Lower leg skin (tissue), 4 donors: Measurements from ENCODE around the gene ITGA11. TPM values are rescaled to one million over a fixed set of nuclear protein-coding genes. Genes with fewer than 3 reads are reported as not detected.

Experiments used
- DNase-seq, 2 donors: peaks; one replicate each; pipeline ENCODE4 v3.0.0-alpha.2; 2019; ENCODE audit warnings: low spot score in 2 of 2
- H3K4me3 ChIP-seq: fragments of 200-600 bp; sonication (generic); 2 replicates; pipeline ENCODE4 v1.5.1; 2017; ENCODE audit warnings: mild to moderate bottlenecking, low read depth; ENCODE audit not compliant: poor library complexity, severe bottlenecking
- POLR2A ChIP-seq, 2 donors: fragments of 450-650 bp; IDR thresholded peaks; one replicate each; pipeline ENCODE4 v1.6.1; 2016 to 2017; ENCODE audit warnings: antibody characterized with exemption in 2 of 2, mild to moderate bottlenecking in 1 of 2, moderate library complexity in 1 of 2
- WGBS, 2 donors: methylation state at CpG; one replicate each; pipeline ENCODE4 v1.1.5; 2018; 5-methylcytosine and 5-hydroxymethylcytosine counted together
- intact Hi-C: fragments of 100-400 bp; cut with DNase I; formaldehyde crosslinking; loops from one replicate; pipeline ENCODE4 v1.15.0; 2023; ENCODE audit warnings: low total_unique reads
- total RNA-seq, 4 donors: library from RNA; depleted of rRNA; stranded (reverse); fragments of >200 nt; gene quantifications; one replicate each; pipeline ENCODE4 v1.1.0, GENCODE V29; 2016
- TF ChIP-seq, protein P1 (sequence below), 3 donors: fragments of 450-650 bp; IDR thresholded peaks; one replicate each; pipeline ENCODE4 v1.5.1; 2016; ENCODE audit warnings: antibody characterized with exemption in 3 of 3, mild to moderate bottlenecking in 3 of 3, moderate library complexity in 2 of 3

The ITGA11 gene
- total RNA-seq, 4 donors from 2014 or later = 0.51 to 3.5 (median 2.0) TPM

DNA sequence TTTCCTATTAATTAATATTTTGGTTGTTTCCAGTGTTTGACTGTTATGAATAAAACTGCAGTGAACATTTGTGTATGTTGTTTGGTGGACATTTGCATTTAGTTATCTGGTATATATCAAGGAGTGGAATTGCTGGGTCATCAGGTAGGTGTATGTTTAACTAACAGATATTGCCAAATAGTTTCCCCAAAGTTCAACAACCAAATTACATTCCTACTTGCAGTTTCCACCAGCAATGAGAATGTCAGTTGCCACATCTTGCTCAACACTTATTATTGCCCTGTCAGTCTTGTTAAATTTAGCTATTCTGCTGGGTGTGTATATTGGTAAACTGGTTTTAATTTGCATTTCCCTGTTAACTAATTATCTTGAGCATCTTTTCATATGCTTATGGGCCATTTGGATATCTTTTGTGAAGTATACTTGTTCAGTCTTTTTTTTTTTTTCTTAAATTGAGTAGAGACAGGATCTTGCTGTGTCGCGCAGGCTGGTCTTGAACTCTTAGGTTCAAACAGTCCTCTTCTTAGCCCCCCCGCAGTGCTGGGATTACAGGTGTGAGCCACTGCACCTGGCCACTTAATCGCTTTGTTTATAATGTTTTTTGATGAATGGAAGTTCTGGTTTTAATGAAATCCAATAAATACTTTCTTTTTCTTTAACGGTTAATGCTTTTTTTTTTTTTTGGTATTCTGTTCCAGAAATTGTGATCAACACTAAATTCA lies 146.5 kb downstream of the ITGA11 start:
- WGBS, 2 donors = 73 to 82% methylated on average over 5 of the region's 5 CpGs
- intact Hi-C loops = no loop called here
- DNase-seq = no peak
- TF ChIP-seq, protein P1, sequence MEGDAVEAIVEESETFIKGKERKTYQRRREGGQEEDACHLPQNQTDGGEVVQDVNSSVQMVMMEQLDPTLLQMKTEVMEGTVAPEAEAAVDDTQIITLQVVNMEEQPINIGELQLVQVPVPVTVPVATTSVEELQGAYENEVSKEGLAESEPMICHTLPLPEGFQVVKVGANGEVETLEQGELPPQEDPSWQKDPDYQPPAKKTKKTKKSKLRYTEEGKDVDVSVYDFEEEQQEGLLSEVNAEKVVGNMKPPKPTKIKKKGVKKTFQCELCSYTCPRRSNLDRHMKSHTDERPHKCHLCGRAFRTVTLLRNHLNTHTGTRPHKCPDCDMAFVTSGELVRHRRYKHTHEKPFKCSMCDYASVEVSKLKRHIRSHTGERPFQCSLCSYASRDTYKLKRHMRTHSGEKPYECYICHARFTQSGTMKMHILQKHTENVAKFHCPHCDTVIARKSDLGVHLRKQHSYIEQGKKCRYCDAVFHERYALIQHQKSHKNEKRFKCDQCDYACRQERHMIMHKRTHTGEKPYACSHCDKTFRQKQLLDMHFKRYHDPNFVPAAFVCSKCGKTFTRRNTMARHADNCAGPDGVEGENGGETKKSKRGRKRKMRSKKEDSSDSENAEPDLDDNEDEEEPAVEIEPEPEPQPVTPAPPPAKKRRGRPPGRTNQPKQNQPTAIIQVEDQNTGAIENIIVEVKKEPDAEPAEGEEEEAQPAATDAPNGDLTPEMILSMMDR (IDR thresholded peaks at IDR 0.05) = no peak
- TF ChIP-seq POLR2A (IDR thresholded peaks at IDR 0.05) = no peak
- no peak overlapping the region for H3K4me3 ChIP-seq

DNA sequence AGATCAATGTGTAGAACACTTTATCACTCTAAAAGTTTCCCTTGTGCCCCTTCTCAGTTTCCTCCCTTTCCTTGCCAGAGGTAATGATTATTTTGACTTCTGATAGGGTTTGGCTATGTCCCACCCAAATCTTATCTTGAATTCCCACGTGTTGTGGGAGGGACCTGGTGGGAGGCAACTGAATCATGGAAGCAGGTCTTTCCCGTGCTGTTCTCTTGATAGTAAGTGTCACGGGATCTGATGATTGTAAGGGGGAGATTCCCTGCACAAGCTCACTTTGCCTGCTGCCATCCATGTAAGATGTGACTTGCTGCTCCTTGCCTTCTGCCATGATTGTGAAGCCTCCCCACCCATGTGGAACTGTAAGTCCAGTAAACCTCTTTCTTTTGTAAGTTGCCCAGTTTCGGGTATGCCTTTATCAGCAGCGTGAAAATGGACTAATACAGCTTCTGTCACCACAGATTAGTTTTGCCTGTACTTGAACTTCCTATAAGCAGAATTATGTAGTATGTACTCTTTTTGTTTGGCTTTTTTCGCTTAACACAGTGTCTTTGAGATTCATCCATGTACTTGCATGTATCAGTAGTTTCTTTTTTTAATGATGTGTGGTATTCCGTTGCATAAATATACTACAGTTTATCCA lies 147.2 kb downstream of the ITGA11 start:
- no peak for TF ChIP-seq POLR2A (IDR thresholded peaks at IDR 0.05)
- TF ChIP-seq, protein P1 (IDR thresholded peaks at IDR 0.05) = no peak
- no peak overlapping the region for H3K4me3 ChIP-seq

DNA sequence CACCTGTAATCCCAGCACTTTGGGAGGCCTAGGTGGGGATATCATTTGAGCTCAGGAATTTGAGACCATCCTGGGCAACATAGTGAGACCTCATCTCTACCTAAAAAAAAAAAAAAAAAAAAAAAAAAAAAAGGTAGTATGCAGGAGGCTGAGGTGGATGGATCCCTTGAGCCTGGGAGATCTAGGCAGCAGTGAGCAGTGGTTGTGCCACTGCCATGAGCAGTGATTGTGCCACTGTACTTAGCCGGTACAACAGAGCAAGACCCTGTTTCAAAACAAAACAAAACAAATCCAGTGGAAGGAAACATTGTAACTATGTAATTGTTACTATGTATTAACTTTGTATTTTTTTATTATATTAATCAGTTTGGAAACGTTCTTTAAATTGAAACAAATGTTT lies 148.6 kb downstream of the ITGA11 start:
- TF ChIP-seq, protein P1 (IDR thresholded peaks at IDR 0.05) = no peak
- TF ChIP-seq POLR2A (IDR thresholded peaks at IDR 0.05) = no peak
- H3K4me3 ChIP-seq = no peak overlapping the region
- intact Hi-C loops = no loop called here
- DNase-seq = no peak
- 71 to 74% methylated on average over 2 of the region's 2 CpGs for WGBS, 2 donors

More for the DNA sequence above, 147.2 kb downstream of the ITGA11 start:
- 86 to 91% methylated on average over 7 of the region's 7 CpGs for WGBS, 2 donors
- intact Hi-C loops = no loop called here
- DNase-seq = no peak

DNA sequence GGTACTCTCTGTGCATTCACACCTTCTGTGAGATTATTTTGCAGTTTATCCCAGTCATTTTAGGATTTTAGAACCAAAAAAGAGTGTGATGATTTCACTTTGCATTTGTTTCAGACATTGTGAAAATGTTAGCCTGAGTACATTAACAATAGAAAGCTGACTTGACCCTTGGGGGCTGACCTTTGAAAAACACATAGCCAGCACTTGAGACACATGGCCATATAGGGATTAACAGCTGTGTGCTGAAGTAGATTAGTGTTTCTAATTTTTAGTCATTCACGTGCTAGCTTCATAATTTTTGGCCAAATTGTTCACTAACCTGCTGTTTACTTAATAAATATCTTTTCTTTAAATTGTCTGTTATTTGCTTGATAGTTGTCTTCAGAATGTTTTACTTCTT lies 151.0 kb downstream of the ITGA11 start:
- intact Hi-C loops = no loop called here
- 15 to 18% methylated on average over 1 of the region's 1 CpG for WGBS, 2 donors
- no peak overlapping the region for H3K4me3 ChIP-seq
- DNase-seq = no peak
- TF ChIP-seq POLR2A (IDR thresholded peaks at IDR 0.05) = no peak
- TF ChIP-seq, protein P1 (IDR thresholded peaks at IDR 0.05) = no peak

DNA sequence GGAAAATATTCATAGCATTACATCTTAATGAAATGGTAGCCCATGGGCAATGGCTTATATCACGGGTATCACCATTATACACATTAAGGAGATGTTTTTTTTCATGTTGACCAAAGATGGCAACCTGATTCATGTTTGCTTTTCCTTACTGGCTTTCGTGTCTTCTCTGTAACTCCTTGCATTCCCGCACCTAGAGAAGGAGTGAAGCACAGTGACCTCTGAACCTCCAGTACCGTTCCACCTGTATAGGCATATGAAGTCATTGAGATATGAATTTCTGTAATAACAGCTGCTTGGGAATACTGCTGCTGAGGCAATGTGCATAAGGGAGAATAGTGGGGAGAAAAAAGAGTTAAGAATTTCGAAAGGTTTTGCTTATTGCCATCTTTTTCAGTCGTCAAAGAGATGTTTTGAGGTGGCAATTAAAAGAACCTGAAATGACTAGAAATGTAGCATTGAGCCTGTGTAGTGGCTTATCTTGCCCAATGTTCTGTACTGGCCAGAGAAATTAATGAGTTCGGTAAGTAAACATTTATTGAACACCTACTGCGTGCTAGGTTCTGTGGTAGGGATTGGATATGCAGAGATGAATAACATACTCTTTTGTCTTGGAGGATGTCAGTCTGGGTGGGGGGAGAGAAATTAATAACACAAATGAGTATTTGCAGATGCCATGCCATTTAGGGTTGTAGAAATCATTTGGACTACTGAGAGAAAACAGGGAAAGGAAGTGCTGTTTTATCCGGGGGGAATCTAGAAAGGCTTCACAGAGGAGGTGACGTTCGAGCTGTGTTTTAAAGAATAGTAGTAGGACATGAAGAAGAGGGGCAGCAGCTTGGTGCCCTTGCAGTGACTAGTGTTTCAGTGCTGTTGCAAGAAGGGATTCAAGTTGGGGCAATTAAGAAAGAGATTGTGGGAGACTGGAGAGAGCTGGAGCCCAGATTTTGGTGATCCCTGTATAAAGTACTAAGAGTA lies 151.9 kb downstream of the ITGA11 start:
- TF ChIP-seq POLR2A (IDR thresholded peaks at IDR 0.05) = no peak
- TF ChIP-seq, protein P1 (IDR thresholded peaks at IDR 0.05) = no peak
- intact Hi-C loops = no loop called here
- no peak overlapping the region for H3K4me3 ChIP-seq
- DNase-seq = no peak
- WGBS, 2 donors = 28 to 32% methylated on average over 11 of the region's 11 CpGs
